Neutrophil (primary cell): ENCODE results near the gene LDLRAP1.

ENCODE experiments used
- H3K27ac ChIP-seq: fragments of 200-600 bp; sonication (generic); 2 replicates; pipeline ENCODE4 v1.5.1; 2016; ENCODE audit warnings: mild to moderate bottlenecking, moderate library complexity
- H3K27me3 ChIP-seq: fragments of 200-600 bp; sonication (generic); 2 replicates; pipeline ENCODE4 v1.6.0; 2016; ENCODE audit warnings: mild to moderate bottlenecking
- H3K36me3 ChIP-seq: fragments of 200-600 bp; sonication (generic); 2 replicates; pipeline ENCODE4 v1.5.1; 2017
- H3K4me1 ChIP-seq, 2 experiments: fragments of 200-600 bp in 1 of 2; sonication (generic) in 1 of 2; 1 replicate in 1 of 2; 2 replicates in 1 of 2; pipeline versions ENCODE4 v1.5.1 to v1.6.1; 2013 to 2016; ENCODE audit warnings: low read depth in 1 of 2, low read length in 1 of 2, mild to moderate bottlenecking in 1 of 2, moderate library complexity in 1 of 2; ENCODE audit not compliant: control insufficient read depth in 1 of 2, insufficient read depth in 1 of 2
- H3K4me3 ChIP-seq, 2 experiments: fragments of 200-600 bp in 1 of 2; sonication (generic) in 1 of 2; 1 replicate in 1 of 2; 2 replicates in 1 of 2; pipeline ENCODE4 v1.5.1; 2013 to 2016; ENCODE audit warnings: low read depth in 1 of 2, low read length in 1 of 2, mild to moderate bottlenecking in 1 of 2, moderate library complexity in 1 of 2
- H3K9me3 ChIP-seq: fragments of 200-600 bp; sonication (generic); 2 replicates; pipeline ENCODE4 v1.5.1; 2016
- CTCF ChIP-seq: fragments of 200-600 bp; sonication (generic); IDR thresholded peaks from 2 replicates; pipeline ENCODE4 v1.5.1; 2016; ENCODE audit warnings: antibody characterized with exemption

Gene LDLRAP1

GRCh38 chr1:25614501-25615171 lies 71.2 kb downstream of the LDLRAP1 start:
- Histone ChIP-seq H3K4me3 (no peak overlapping the region), H3K9me3 (no peaks in the 10 kb centered on the region), H3K27me3 (peaks cover 96% of the 10 kb centered on the region), H3K27ac (no peak overlapping the region), H3K36me3 (no peaks in the 10 kb centered on the region), H3K4me1 (peaks cover 13 to 19% of the 10 kb centered on the region in 2 experiments)
- TF ChIP-seq CTCF: no peak

- Histone ChIP-seq H3K4me1 (peaks cover 13 to 19% of the 10 kb centered on the region in 2 experiments), H3K27me3 (peaks cover 96% of the 10 kb centered on the region), H3K27ac (peak overlapping the region; percentile 46), H3K9me3 (no peaks in the 10 kb centered on the region), H3K36me3 (no peaks in the 10 kb centered on the region), H3K4me3 (no peak overlapping the region)
- no peak for TF ChIP-seq CTCF
These were observed 71.8 kb downstream of the LDLRAP1 start for GRCh38 chr1:25615172-25615541.

GRCh38 chr1:25615563-25616094 lies 72.2 kb downstream of the LDLRAP1 start:
- H3K9me3 ChIP-seq: no peaks in the 10 kb centered on the region
- TF ChIP-seq CTCF: no peak
- peaks cover 13 to 19% of the 10 kb centered on the region in 2 experiments for H3K4me1 ChIP-seq
- H3K36me3 ChIP-seq: no peaks in the 10 kb centered on the region
- peaks cover 96% of the 10 kb centered on the region for H3K27me3 ChIP-seq
- peak overlapping the region; percentile 46 for H3K27ac ChIP-seq
- peak overlapping the region in 1 of 2 experiments; percentile 60 for H3K4me3 ChIP-seq

GRCh38 chr1:25616095-25616986 lies 72.9 kb downstream of the LDLRAP1 start, which contains the start of gene MAN1C1:
TSS of gene MAN1C1 (plus strand) at chr1:25616791. CDS start at chr1:25617798, 1,007 bp downstream.
- Histone ChIP-seq H3K4me3 (peak within 1 kb of the TSS; percentile 58 to 76), H3K9me3 (no peaks in the 10 kb centered on the region), H3K36me3 (no peaks in the 10 kb centered on the region), H3K27ac (peak within 1 kb of the TSS; percentile 46), H3K4me1 (peaks cover 13 to 19% of the 10 kb centered on the region in 2 experiments), H3K27me3 (peaks cover 96% of the 10 kb centered on the region)
- TF ChIP-seq CTCF: no peak

- Histone ChIP-seq H3K4me3 (peak overlapping the region; percentile 58 to 76), H3K27me3 (peaks cover 96% of the 10 kb centered on the region), H3K4me1 (peaks cover 13 to 19% of the 10 kb centered on the region in 2 experiments), H3K9me3 (no peaks in the 10 kb centered on the region), H3K36me3 (no peaks in the 10 kb centered on the region), H3K27ac (no peak overlapping the region)
- no peak for TF ChIP-seq CTCF
These were observed 73.7 kb downstream of the LDLRAP1 start for GRCh38 chr1:25616987-25617624.
